GM12878 (cell line): ENCODE data around the gene DMRT1. TPM values are rescaled to one million over a fixed set of nuclear protein-coding genes. Genes with fewer than 3 reads are reported as not detected.

Experiments
- ATAC-seq: fragments of 200-7000 bp; cut with Tn5 transposase; 3 replicates; pipeline ENCODE4 v1.9.1; 2020; ENCODE audit warnings: mild to moderate bottlenecking, moderate library complexity
- BruUV-seq: library from RNA; stranded (reverse); fragments of 400-500 nt; replicated peaks from 2 replicates; lab custom pipeline; 2021; lab: Mats Ljungman, UMichigan
- CTCF ChIA-PET: fragments of 300-600 bp; sonication (Branson Sonifier 250); formaldehyde crosslinking; extraction: SDS; loops from one replicate; lab custom pipeline; 2021; ENCODE audit warnings: inconsistent platforms; lab: Yijun Ruan, JAX
- POLR2A ChIA-PET: fragments of 350-600 bp; formaldehyde crosslinking; extraction: SDS; loops from one replicate; lab custom pipeline; 2021; ENCODE audit warnings: inconsistent platforms; lab: Charles Lee
- RAD21 ChIA-PET: fragments of 300-600 bp; sonication (Branson Sonifier 250); formaldehyde crosslinking; loops from one replicate; lab custom pipeline; 2023; ENCODE audit warnings: antibody characterized with exemption; ENCODE audit not compliant: unreplicated experiment; lab: Charles Lee
- SMC1A ChIA-PET: fragments of 300-600 bp; sonication (Branson Sonifier 250); formaldehyde crosslinking; loops from one replicate; lab custom pipeline; 2023; ENCODE audit not compliant: unreplicated experiment, uncharacterized antibody; lab: Charles Lee
- DNase-seq: peaks from one replicate; pipeline ENCODE4 v3.0.0-alpha.2; 2011; ENCODE audit warnings: low read depth, low spot score
- FAIRE-seq: peaks from 3 replicates; lab custom pipeline; 2011; peaks lifted over from hg19 to GRCh38; lab: Jason Lieb, UNC
- H2AFZ ChIP-seq: 2 replicates; pipeline ENCODE4 v1.6.0; 2011; ENCODE audit warnings: low read depth, low read length, control low read depth; ENCODE audit not compliant: control insufficient read depth
- H3K27ac ChIP-seq: 2 replicates; pipeline ENCODE4 v1.5.1; 2011; ENCODE audit warnings: control low read depth; ENCODE audit not compliant: control insufficient read depth, insufficient read depth
- H3K27me3 ChIP-seq, 2 experiments: replicated peaks in 1 of 2; 2 replicates each; pipeline versions ENCODE4 v1.6.0 to v1.6.1; 2011; ENCODE audit warnings: low read length in 1 of 2; ENCODE audit not compliant: control insufficient read depth in 2 of 2, insufficient read depth in 2 of 2
- H3K36me3 ChIP-seq, 2 experiments: 2 replicates each; pipeline ENCODE4 v1.5.1; 2011; ENCODE audit warnings: low read length in 1 of 2; ENCODE audit not compliant: control insufficient read depth in 2 of 2, insufficient read depth in 2 of 2
- H3K4me1 ChIP-seq: 2 replicates; pipeline ENCODE4 v1.6.1; 2011; ENCODE audit warnings: mild to moderate bottlenecking, low read length, moderate library complexity, mixed read lengths; ENCODE audit not compliant: control insufficient read depth, insufficient read depth
- H3K4me2 ChIP-seq: 2 replicates; pipeline ENCODE4 v1.6.0; 2011; ENCODE audit warnings: control low read depth; ENCODE audit not compliant: control insufficient read depth, insufficient read depth
- H3K4me3 ChIP-seq: fragments of 200-600 bp; sonication (generic); 2 replicates; pipeline ENCODE4 v1.5.1; 2016
- H3K79me2 ChIP-seq: 2 replicates; pipeline ENCODE4 v1.6.0; 2011; ENCODE audit warnings: low read length; ENCODE audit not compliant: control insufficient read depth, insufficient read depth
- H3K9ac ChIP-seq: 2 replicates; pipeline ENCODE4 v1.8.0; 2011; ENCODE audit warnings: low read length, control low read depth, mixed read lengths; ENCODE audit not compliant: control insufficient read depth, insufficient read depth
- H3K9me3 ChIP-seq: replicated peaks from 3 replicates; pipeline ENCODE4 v1.5.1; 2011; ENCODE audit warnings: mild to moderate bottlenecking, low read length; ENCODE audit not compliant: control insufficient read depth, insufficient read depth
- H4K20me1 ChIP-seq: 2 replicates; pipeline ENCODE4 v1.6.0; 2011; ENCODE audit not compliant: control insufficient read depth, insufficient read depth
- ATF7 ChIP-seq: fragments of 450-650 bp; IDR thresholded peaks from 2 replicates; pipeline ENCODE4 v1.6.1; 2016; ENCODE audit warnings: low read depth, mild to moderate bottlenecking
- BCLAF1 ChIP-seq: fragments of 450-650 bp; IDR thresholded peaks from 2 replicates; pipeline ENCODE4 v1.6.1; 2017; ENCODE audit warnings: antibody characterized with exemption, mild to moderate bottlenecking, moderate library complexity
- GABPA ChIP-seq: IDR thresholded peaks from 2 replicates; pipeline ENCODE4 v1.6.1; 2014; ENCODE audit warnings: antibody characterized with exemption, low read depth, mild to moderate bottlenecking, inconsistent platforms
- PAX5 ChIP-seq: IDR thresholded peaks from 2 replicates; pipeline ENCODE4 v1.6.1; 2011; ENCODE audit warnings: low read depth, low read length, borderline replicate concordance
- SP1 ChIP-seq: IDR thresholded peaks from one replicate; pipeline ENCODE4 v1.6.1; 2011; ENCODE audit warnings: low read depth, low read length
- ZBED1 ChIP-seq: IDR thresholded peaks from 2 replicates; pipeline ENCODE4 v1.6.1; 2016; ENCODE audit warnings: borderline replicate concordance
- ZSCAN29 ChIP-seq: fragments of 450-650 bp; IDR thresholded peaks from 2 replicates; pipeline ENCODE4 v1.6.1; 2017; ENCODE audit warnings: mild to moderate bottlenecking, moderate library complexity
- WGBS: methylation state at CpG from one replicate; pipeline ENCODE4 v1.1.6; 2016; ENCODE audit warnings: low lambda C conversion rate; ENCODE audit not compliant: insufficient replicate concordance, insufficient coverage; ENCODE audit errors: missing lambda C conversion rate; 5-methylcytosine and 5-hydroxymethylcytosine counted together
- in situ Hi-C: fragments of 300-500 bp; cut with MboI; formaldehyde crosslinking; loops from 9 replicates; pipeline ENCODE4 v1.14.3; 2018; ENCODE audit warnings: mixed read lengths
- intact Hi-C: fragments of 100-400 bp; cut with micrococcal nuclease; formaldehyde crosslinking; loops from one replicate; pipeline ENCODE4 v1.14.2; 2022; ENCODE audit not compliant: unreplicated experiment
- polyA plus RNA-seq, 11 experiments: library from polyadenylated mRNA; depleted of rRNA in 4 of 11; unstranded in 6 of 11; stranded (reverse) in 5 of 11; fragments of >200 nt; fragmentation: Nextera tagmentation in 4 of 11; fragmentation: Illumina TruSeq in 1 of 11; extraction: Ambion mirVana in 4 of 11; extraction: Trizol in 1 of 11; gene quantifications; 1 replicate in 1 of 11; 2 replicates in 10 of 11; pipeline versions ENCODE4 v1.2.1 to v1.2.3, GENCODE V29; 2011 to 2016; ENCODE audit warnings: inconsistent platforms in 2 of 11, missing spikeins in 2 of 11, low read depth in 1 of 11
- total RNA-seq, 4 experiments: library from RNA; depleted of rRNA in 3 of 4; stranded (reverse); fragments of >200 nt in 3 of 4; fragmentation: Illumina TruSeq in 1 of 4; extraction: Trizol in 1 of 4; gene quantifications; 2 replicates each; pipeline versions ENCODE4 v1.2.1 to v1.2.3, GENCODE V29; 2013 to 2021

The DMRT1 gene
- total and polyA plus RNA-seq, 10 of the 15 experiments (the other 5 are each of a cell fraction or from before 2014, with no cell fraction given), result 0.06 to 1.9 (median 0.24) TPM

GRCh38 chr9:959914-960313 is 118.4 kb downstream of the DMRT1 start:
- DNase-seq (no peak), ATAC-seq (no peak), FAIRE-seq (no peak)
- ChIA-PET RAD21 (no interaction called here), SMC1A (interaction anchor here (0.9 kb wide), 1 partner anchor 41 kb away, joined by 3 read pairs; no protein-coding TSS in a partner anchor)
- no TSS peak for BruUV-seq
- Histone ChIP-seq H3K4me3 (no peak overlapping the region), H3K4me2 (no peak overlapping the region), H3K36me3 (no peaks in the 10 kb centered on the region), H3K9ac (no peak overlapping the region), H4K20me1 (no peaks in the 10 kb centered on the region), H2AFZ (no peak overlapping the region), H3K9me3 (no peaks in the 10 kb centered on the region), H3K27me3 (peaks cover 0 to 3% of the 10 kb centered on the region in 2 experiments; a peak in 3 of 4 replicates)
- in situ Hi-C loops, result no loop called here
- TF ChIP-seq ZSCAN29, result no peak
- no peak for TF ChIP-seq GABPA
- TF ChIP-seq ZBED1, result no peak
- TF ChIP-seq PAX5, result no peak
- TF ChIP-seq SP1, result no peak
- TF ChIP-seq BCLAF1, result no peak
- no peak for TF ChIP-seq ATF7
- TF ChIP-seq, all 136 proteins: peak for 0
- ChIA-PET CTCF (no interaction called here), POLR2A (no interaction called here)
- 44% methylated on average over 4 of the region's 4 CpGs for WGBS
- no peak overlapping the region for H3K27ac ChIP-seq
- intact Hi-C loops, result no loop called here
- no peaks in the 10 kb centered on the region for H3K79me2 ChIP-seq
- no peaks in the 10 kb centered on the region for H3K4me1 ChIP-seq
